ENCODE results near the gene ZFR. TPM values are rescaled to one million over a fixed set of nuclear protein-coding genes. Genes with fewer than 3 reads are reported as not detected.
"Not testable (repeated sequence)": the region's sequence is repeated elsewhere in the genome, so short reads cannot be mapped to it uniquely, and the experiment has no call there.

Gene ZFR
- total and polyA plus RNA-seq, 9 of the 15 experiments (the other 6 are each of a cell fraction or from before 2014, with no cell fraction given), result 35.5 to 108 (median 71.1) TPM

GRCh38 chr5:32321787-32322186 is 122.8 kb downstream of the ZFR start:
- H3K36me3 ChIP-seq (ENCODE audit: control insufficient read depth, insufficient read depth, low read length); CTCF ChIA-PET (ENCODE audit: low intra/inter-chr PET ratio); H3K9ac ChIP-seq (ENCODE audit: insufficient read depth in 1 of 2, low read depth in 2 of 2, low read length in 2 of 2); in situ Hi-C loops (cut with MboI); DNase-seq (ENCODE audit: extremely low read depth in 1 of 4, low spot score in 3 of 4); H4K20me1 ChIP-seq (replicated peaks; ENCODE audit: control insufficient read depth, insufficient read depth, low read length); H3K9me3 ChIP-seq (replicated peaks; ENCODE audit: control insufficient read depth, insufficient read depth, low read depth, low read length); H2AFZ ChIP-seq (ENCODE audit: low read depth, low read length); H3K4me2 ChIP-seq (ENCODE audit: insufficient read depth, low read length); POLR2A ChIA-PET; H3K27ac ChIP-seq (ENCODE audit: extremely low read depth, low read depth, low read length); ATAC-seq; FAIRE-seq; intact Hi-C loops (cut with micrococcal nuclease); H3K27me3 ChIP-seq (ENCODE audit: control insufficient read depth in 2 of 2, insufficient read depth in 2 of 2, low read length in 2 of 2); H3K4me3 ChIP-seq; H3K9me1 ChIP-seq (ENCODE audit: control insufficient read depth, insufficient read depth, low read length); BruUV-seq (replicated peaks); H3K79me2 ChIP-seq (ENCODE audit: control insufficient read depth, insufficient read depth, low read length): not testable (repeated sequence)
- peaks cover 0 to 16% of the 10 kb centered on the region in 2 experiments; a peak in 1 of 5 replicates for H3K4me1 ChIP-seq (replicated peaks in 1 of 2; ENCODE audit: control insufficient read depth in 2 of 2, insufficient read depth in 2 of 2, low read length in 2 of 2)
- peak; percentile 84; the same call in 1 of the 2 replicates for TF ChIP-seq TRIM28 (IDR thresholded peaks at IDR 0.05)
- TF ChIP-seq TRIM24 (IDR thresholded peaks at IDR 0.05), result 0 out of 4 replicates have a peak, but pooled peaks of 1 of the 2 experiments have one; percentile 35
- 0 out of 2 replicates have a peak, but pooled peaks have one; percentile 53 for TF ChIP-seq ZNF75A (CRISPR knock-in tag; IDR thresholded peaks at IDR 0.05)
- TF ChIP-seq CBX3 (IDR thresholded peaks at IDR 0.05; ENCODE audit: borderline replicate concordance in 1 of 2, low read length in 2 of 2), result 0 out of 3 replicates have a peak, but pooled peaks of 1 of the 2 experiments have one; percentile 12
- WGBS (ENCODE audit: insufficient coverage, low coverage, missing lambda C conversion rate), result 26% methylated on average over 2 of the region's 2 CpGs

DNA sequence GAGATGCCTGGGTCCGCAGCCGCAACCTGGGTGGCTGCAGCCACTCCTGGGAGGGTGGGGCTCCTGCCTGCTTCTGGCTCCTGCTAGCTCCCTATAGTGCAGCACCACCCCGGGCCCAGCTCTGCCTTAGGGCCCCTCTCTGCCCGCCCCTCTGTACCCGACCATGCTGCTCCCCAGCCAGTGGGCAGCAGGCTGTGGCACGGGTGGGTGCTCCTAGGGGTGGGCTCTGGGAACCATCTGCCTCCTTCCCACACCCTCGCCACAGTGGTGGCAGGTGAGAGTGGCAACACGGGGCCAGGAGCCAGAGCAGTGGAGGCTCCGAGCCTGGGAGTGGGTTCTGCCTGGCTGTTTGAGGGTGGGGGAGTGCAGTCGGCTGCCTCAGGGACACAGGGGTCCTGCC is 124.0 kb downstream of the ZFR start:
- Histone ChIP-seq H3K9ac (ENCODE audit: insufficient read depth in 1 of 2, low read depth in 2 of 2, low read length in 2 of 2) (no peak overlapping the region), H3K4me1 (replicated peaks in 1 of 2; ENCODE audit: control insufficient read depth in 2 of 2, insufficient read depth in 2 of 2, low read length in 2 of 2) (peaks cover under 1 to 18% of the 10 kb centered on the region in 2 experiments; a peak in 2 of 5 replicates), H4K20me1 (replicated peaks; ENCODE audit: control insufficient read depth, insufficient read depth, low read length) (no peaks in the 10 kb centered on the region), H3K9me3 (replicated peaks; ENCODE audit: control insufficient read depth, insufficient read depth, low read depth, low read length) (peaks cover 3% of the 10 kb centered on the region; the same call in 1 of the 2 replicates), H3K4me2 (ENCODE audit: insufficient read depth, low read length) (no peak overlapping the region), H3K9me1 (ENCODE audit: control insufficient read depth, insufficient read depth, low read length) (no peaks in the 10 kb centered on the region), H2AFZ (ENCODE audit: low read depth, low read length) (no peak overlapping the region), H3K27me3 (ENCODE audit: control insufficient read depth in 2 of 2, insufficient read depth in 2 of 2, low read length in 2 of 2) (no peaks in the 10 kb centered on the region), H3K4me3 (no peak overlapping the region), H3K36me3 (ENCODE audit: control insufficient read depth, insufficient read depth, low read length) (no peaks in the 10 kb centered on the region), H3K79me2 (ENCODE audit: control insufficient read depth, insufficient read depth, low read length) (no peaks in the 10 kb centered on the region), H3K27ac (ENCODE audit: extremely low read depth, low read depth, low read length) (no peak overlapping the region)
- FAIRE-seq, result no peak
- BruUV-seq (replicated peaks), result no TSS peak
- in situ Hi-C loops (cut with MboI), result no loop called here
- POLR2A ChIA-PET, result interaction anchor here (0.6 kb wide), 2 partner anchors 22 to 150 kb away, joined by 4 to 6 read pairs; no protein-coding TSS in a partner anchor
- no peak for DNase-seq (ENCODE audit: extremely low read depth in 1 of 4, low spot score in 3 of 4)
- ATAC-seq, result no peak
- intact Hi-C loops (cut with micrococcal nuclease), result no loop called here
- CTCF ChIA-PET (ENCODE audit: low intra/inter-chr PET ratio), result interaction anchor here (0.7 kb wide), 1 partner anchor 89 kb away, joined by 3 read pairs; no protein-coding TSS in a partner anchor
- WGBS (ENCODE audit: insufficient coverage, low coverage, missing lambda C conversion rate), result 32% methylated on average over 9 of the region's 10 CpGs
- no peak for TF ChIP-seq TFAP4 (CRISPR knock-in tag; IDR thresholded peaks at IDR 0.05; ENCODE audit: borderline replicate concordance)
- no peak for TF ChIP-seq HNRNPUL1 (IDR thresholded peaks at IDR 0.05; ENCODE audit: low read length)
- no peak for TF ChIP-seq MYC (IDR thresholded peaks at IDR 0.05; ENCODE audit: low read depth, low read length)
- TF ChIP-seq MYC (CRISPR knock-in tag; IDR thresholded peaks at IDR 0.05; ENCODE audit: borderline replicate concordance, low read depth), result no peak
- no peak for TF ChIP-seq ZNF695 (CRISPR knock-in tag; IDR thresholded peaks at IDR 0.05)
- no peak for TF ChIP-seq XRCC3 (IDR thresholded peaks at IDR 0.05)
- TF ChIP-seq MLX (CRISPR knock-in tag; conservative IDR thresholded peaks at IDR 0.05), result no peak
- no peak for TF ChIP-seq STAT6 (CRISPR knock-in tag; IDR thresholded peaks at IDR 0.05)
- TF ChIP-seq KDM2B (CRISPR knock-in tag; IDR thresholded peaks at IDR 0.05), result no peak
